ENCODE measurements around the gene MPP1.

The MPP1 gene

GRCh38 chrX:154749856-154750255, 55.4 kb downstream of the MPP1 start:
- no peak overlapping the region for H3K27ac ChIP-seq
- TF ChIP-seq ZFX (IDR thresholded peaks at IDR 0.05; ENCODE audit: borderline replicate concordance) (no peak), CTCF (IDR thresholded peaks at IDR 0.05) (no peak)

DNA sequence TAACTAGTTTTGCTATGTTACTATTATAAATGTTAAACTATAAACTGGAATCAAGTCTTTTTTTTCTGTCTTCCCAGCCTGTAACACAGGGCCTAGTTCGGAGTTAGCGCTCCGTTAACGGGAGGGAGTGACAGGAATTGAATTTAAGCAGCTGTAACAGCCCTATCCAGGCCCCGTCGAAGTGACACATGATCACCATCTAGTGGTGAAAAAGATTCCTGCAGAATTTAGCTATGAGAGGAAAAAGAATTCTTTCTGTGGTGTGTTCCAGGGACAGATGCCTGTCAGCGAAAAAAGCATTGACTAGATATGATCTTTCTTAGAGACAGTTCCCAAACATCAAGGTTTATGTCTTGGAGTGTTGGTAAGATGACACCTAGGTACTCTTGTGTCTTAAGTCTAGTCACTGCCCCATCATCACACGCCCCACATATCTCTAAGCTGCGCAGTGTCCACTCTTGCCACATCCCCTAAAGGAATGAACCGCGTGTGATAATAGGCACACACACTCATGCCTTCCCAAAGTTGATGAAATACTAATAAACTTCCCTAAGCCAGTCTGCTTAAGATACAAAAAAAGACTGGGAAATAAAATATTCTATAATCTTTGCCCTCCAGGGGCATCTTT, 56.5 kb downstream of the MPP1 start:
- TF ChIP-seq CTCF (IDR thresholded peaks at IDR 0.05) (peak; percentile 74), ZFX (IDR thresholded peaks at IDR 0.05; ENCODE audit: borderline replicate concordance) (no peak)
- H3K27ac ChIP-seq: no peak overlapping the region

DNA sequence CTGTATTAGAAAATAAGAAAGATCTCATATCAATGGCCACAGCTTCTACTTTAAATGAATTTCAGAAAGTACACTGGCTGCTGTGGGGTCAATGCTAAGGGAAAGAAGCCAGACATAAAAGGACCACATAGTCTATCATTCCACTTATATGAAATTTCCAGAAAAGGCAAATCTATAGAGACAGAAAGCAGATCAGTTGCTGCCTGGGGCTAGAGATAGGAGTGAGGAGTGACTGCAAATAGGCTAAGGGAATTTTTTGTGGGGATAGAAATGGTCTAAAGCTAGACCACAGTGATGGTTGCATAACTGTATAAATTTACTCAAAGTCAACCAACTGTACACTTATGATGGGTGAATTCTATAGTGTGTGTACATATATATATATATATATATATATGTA, 62.7 kb downstream of the MPP1 start:
- H3K27ac ChIP-seq: no peak overlapping the region
- TF ChIP-seq CTCF (IDR thresholded peaks at IDR 0.05) (no peak), ZFX (IDR thresholded peaks at IDR 0.05; ENCODE audit: borderline replicate concordance) (no peak)

GRCh38 chrX:154739952-154740465, 65.3 kb downstream of the MPP1 start:
- H3K27ac ChIP-seq: no peak overlapping the region
- TF ChIP-seq ZFX (IDR thresholded peaks at IDR 0.05; ENCODE audit: borderline replicate concordance) (no peak), CTCF (IDR thresholded peaks at IDR 0.05) (no peak)

DNA sequence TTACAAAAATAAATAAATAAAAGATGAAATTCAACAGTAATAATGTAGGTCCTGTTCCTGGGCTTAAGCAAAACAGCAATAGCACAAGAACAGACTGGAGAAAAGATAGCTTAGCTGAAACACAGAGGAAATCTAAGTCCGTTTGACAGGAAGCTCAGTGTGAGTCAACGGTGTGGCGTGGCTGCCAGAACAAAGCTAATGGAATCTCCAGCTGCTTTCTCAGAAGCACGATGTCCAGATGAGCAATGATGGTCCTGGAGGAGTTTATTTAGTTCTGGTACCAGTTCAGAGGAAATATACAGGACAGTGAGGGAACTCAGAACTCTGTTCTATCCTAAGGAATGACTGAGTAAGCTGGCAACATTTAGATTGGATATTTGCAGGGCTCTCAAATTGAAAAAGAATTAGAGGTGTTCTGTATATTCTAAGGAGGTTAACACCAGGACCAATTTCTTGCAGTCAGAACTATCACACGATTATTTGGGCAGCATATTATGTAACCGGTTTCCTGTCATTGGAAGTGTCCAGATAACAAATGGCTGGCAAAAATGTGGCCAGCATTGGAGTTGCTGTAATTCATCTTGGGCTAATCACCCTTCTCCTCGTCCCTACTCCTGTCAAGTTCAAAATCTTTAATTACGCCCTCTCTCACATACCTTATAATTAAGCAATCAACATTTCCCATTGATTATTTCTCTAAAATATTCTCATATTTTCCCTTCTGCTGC, 67.1 kb downstream of the MPP1 start:
- no peak overlapping the region for H3K27ac ChIP-seq
- TF ChIP-seq ZFX (IDR thresholded peaks at IDR 0.05; ENCODE audit: borderline replicate concordance): no peak
- TF ChIP-seq CTCF (IDR thresholded peaks at IDR 0.05): no peak

- no peak overlapping the region for H3K27ac ChIP-seq
- TF ChIP-seq ZFX (IDR thresholded peaks at IDR 0.05; ENCODE audit: borderline replicate concordance): no peak
- no peak for TF ChIP-seq CTCF (IDR thresholded peaks at IDR 0.05)
Observed at GRCh38 chrX:154737136-154737535, 68.1 kb downstream of the MPP1 start.
